ENCODE data around the gene LRRC47. TPM values are rescaled to one million over a fixed set of nuclear protein-coding genes. Genes with fewer than 3 reads are reported as not detected.

LRRC47 gene
- polyA plus RNA-seq, 1 of the 3 experiments (the other 2 are of a cell fraction): 34.6 TPM

GRCh38 chr1:3787349-3787715, 9.0 kb downstream of the LRRC47 start:
- Histone ChIP-seq H3K4me1 (ENCODE audit: control insufficient read depth in 1 of 2, insufficient read depth in 2 of 2, low read depth in 1 of 2, low read length in 1 of 2) (no peaks in the 10 kb centered on the region), H3K27me3 (ENCODE audit: insufficient read depth) (no peaks in the 10 kb centered on the region), H3K9me2 (no peaks in the 10 kb centered on the region), H3K9me3 (no peaks in the 10 kb centered on the region), H3K27ac (ENCODE audit: low read depth in 2 of 2, low read length in 1 of 2) (no peak overlapping the region), H3K36me3 (replicated peaks in 1 of 2; ENCODE audit: control insufficient read depth in 1 of 2, insufficient read depth in 2 of 2, low read length in 1 of 2) (peaks cover 4 to 48% of the 10 kb centered on the region in 2 experiments), H3K9ac (no peak overlapping the region), H3F3A (replicated peaks; ENCODE audit: insufficient read depth) (no peaks in the 10 kb centered on the region), H3K79me2 (ENCODE audit: insufficient read depth) (peaks cover 52% of the 10 kb centered on the region), H3K4me3 (ENCODE audit: low read depth in 2 of 2, low read length in 1 of 2) (no peak overlapping the region), H2AFZ (ENCODE audit: low read depth) (no peak overlapping the region), H3K4me2 (no peak overlapping the region), H4K20me1 (ENCODE audit: insufficient read depth) (peaks cover 44% of the 10 kb centered on the region)
- POLR2A ChIA-PET: interaction anchor here (0.8 kb wide), 1 partner anchor 8 kb away, joined by 3 read pairs; no protein-coding TSS in a partner anchor
- TF ChIP-seq POLR2AphosphoS5 (IDR thresholded peaks at IDR 0.05; ENCODE audit: low read depth, low read length): no peak
- TF ChIP-seq TAF1 (IDR thresholded peaks at IDR 0.05; ENCODE audit: borderline replicate concordance, low read depth, low read length): no peak
- no peak for TF ChIP-seq USF2 (IDR thresholded peaks at IDR 0.05; ENCODE audit: borderline replicate concordance, low read depth, low read length)
- TF ChIP-seq PBX3 (IDR thresholded peaks at IDR 0.05): no peak
- TF ChIP-seq FOSL2 (IDR thresholded peaks at IDR 0.05; ENCODE audit: borderline replicate concordance, low read depth): no peak
- no peak for TF ChIP-seq ELF1 (IDR thresholded peaks at IDR 0.05)
- TF ChIP-seq CHD2 (IDR thresholded peaks at IDR 0.05; ENCODE audit: low read length, partially characterized antibody): no peak
- no peak for TF ChIP-seq MAX (IDR thresholded peaks at IDR 0.05; ENCODE audit: low read depth)
- no peak for TF ChIP-seq RFX5 (IDR thresholded peaks at IDR 0.05; ENCODE audit: low read length)
- TF ChIP-seq RXRA (IDR thresholded peaks at IDR 0.05; ENCODE audit: borderline replicate concordance, low read depth): no peak
- CTCF ChIA-PET: no interaction called here
- 90% methylated on average over 9 of the region's 10 CpGs for WGBS (ENCODE audit: low lambda C conversion rate)
- no peak for DNase-seq

- no peaks in the 10 kb centered on the region for H3K4me1 ChIP-seq (ENCODE audit: control insufficient read depth in 1 of 2, insufficient read depth in 2 of 2, low read depth in 1 of 2, low read length in 1 of 2)
- H3K4me2 ChIP-seq: no peak overlapping the region
- H2AFZ ChIP-seq (ENCODE audit: low read depth): no peak overlapping the region
- H3K9me3 ChIP-seq: no peaks in the 10 kb centered on the region
- no peaks in the 10 kb centered on the region for H3K9me2 ChIP-seq
- DNase-seq: no peak
- no peaks in the 10 kb centered on the region for H3K27me3 ChIP-seq (ENCODE audit: insufficient read depth)
- no peaks in the 10 kb centered on the region for H3F3A ChIP-seq (replicated peaks; ENCODE audit: insufficient read depth)
- H3K79me2 ChIP-seq (ENCODE audit: insufficient read depth): peaks cover 46% of the 10 kb centered on the region
- 95% methylated on average over 28 of the region's 45 CpGs for WGBS (ENCODE audit: low lambda C conversion rate)
- H4K20me1 ChIP-seq (ENCODE audit: insufficient read depth): peaks cover 37% of the 10 kb centered on the region
- no peak overlapping the region for H3K4me3 ChIP-seq (ENCODE audit: low read depth in 2 of 2, low read length in 1 of 2)
- ChIA-PET POLR2A (interaction anchor here (0.8 kb wide), 1 partner anchor 9 kb away, joined by 3 read pairs; no protein-coding TSS in a partner anchor), CTCF (no interaction called here)
- peaks cover 7 to 50% of the 10 kb centered on the region in 2 experiments for H3K36me3 ChIP-seq (replicated peaks in 1 of 2; ENCODE audit: control insufficient read depth in 1 of 2, insufficient read depth in 2 of 2, low read length in 1 of 2)
- no peak overlapping the region for H3K9ac ChIP-seq
- H3K27ac ChIP-seq (ENCODE audit: low read depth in 2 of 2, low read length in 1 of 2): no peak overlapping the region
- TF ChIP-seq NRF1 (IDR thresholded peaks at IDR 0.05; ENCODE audit: low read depth, low read length) (no peak), MAX (IDR thresholded peaks at IDR 0.05; ENCODE audit: low read depth) (no peak), TCF12 (IDR thresholded peaks at IDR 0.05) (no peak), TAF1 (IDR thresholded peaks at IDR 0.05; ENCODE audit: borderline replicate concordance, low read depth, low read length) (no peak), SIN3A (IDR thresholded peaks at IDR 0.05; ENCODE audit: borderline replicate concordance, low read depth, low read length) (no peak), FOXM1 (IDR thresholded peaks at IDR 0.05; ENCODE audit: low read depth) (no peak), NFIC (IDR thresholded peaks at IDR 0.05; ENCODE audit: borderline replicate concordance) (no peak), CHD2 (IDR thresholded peaks at IDR 0.05; ENCODE audit: low read length, partially characterized antibody) (no peak), USF2 (IDR thresholded peaks at IDR 0.05; ENCODE audit: borderline replicate concordance, low read depth, low read length) (no peak), PBX3 (IDR thresholded peaks at IDR 0.05) (no peak), CTCF (IDR thresholded peaks at IDR 0.05) (no peak), IRF3 (IDR thresholded peaks at IDR 0.05; ENCODE audit: low read depth, low read length) (no peak)
Observed at GRCh38 chr1:3786468-3787348, 9.6 kb downstream of the LRRC47 start.

Data from SK-N-SH (cell line).